ENCODE results near the gene NTRK2. TPM values are rescaled to one million over a fixed set of nuclear protein-coding genes. Genes with fewer than 3 reads are reported as not detected.

The NTRK2 gene
- total and polyA plus RNA-seq, 12 donors, result 0.43 to 5.6 (median 2.1) TPM

GRCh38 chr9:84999788-85000187, 330.3 kb downstream of the NTRK2 start:
- no peaks in the 10 kb centered on the region for H3K27me3 ChIP-seq
- TF ChIP-seq POLR2A (IDR thresholded peaks at IDR 0.05) (no peak), CTCF (IDR thresholded peaks at IDR 0.05) (no peak)
- intact Hi-C loops (cut with DNase I), result no loop called here
- H3K27ac ChIP-seq, result no peak overlapping the region
- no peak overlapping the region for H3K4me3 ChIP-seq
- H3K4me1 ChIP-seq (replicated peaks in 1 of 2), result no peaks in the 10 kb centered on the region
- no peak for DNase-seq
- WGBS, 4 donors, result 61 to 78% (median 77%) methylated on average over 7 of the region's 7 CpGs
- H3K36me3 ChIP-seq (replicated peaks in 1 of 2), result no peaks in the 10 kb centered on the region
- H3K9me3 ChIP-seq (replicated peaks in 1 of 3), result no peaks in the 10 kb centered on the region

GRCh38 chr9:85001925-85002324, 332.4 kb downstream of the NTRK2 start:
- Histone ChIP-seq H3K27me3 (no peaks in the 10 kb centered on the region), H3K4me3 (no peak overlapping the region), H3K36me3 (replicated peaks in 1 of 2) (no peaks in the 10 kb centered on the region), H3K27ac (no peak overlapping the region), H3K9me3 (replicated peaks in 1 of 3) (no peaks in the 10 kb centered on the region), H3K4me1 (replicated peaks in 1 of 2) (no peaks in the 10 kb centered on the region)
- intact Hi-C loops (cut with DNase I), result no loop called here
- no peak for DNase-seq
- no peak for TF ChIP-seq POLR2A (IDR thresholded peaks at IDR 0.05)
- TF ChIP-seq CTCF (IDR thresholded peaks at IDR 0.05), result no peak
- 71 to 91% (median 87%) methylated on average over 1 of the region's 1 CpG for WGBS, 4 donors

- Histone ChIP-seq H3K4me3 (no peak overlapping the region), H3K27me3 (no peaks in the 10 kb centered on the region), H3K36me3 (replicated peaks in 1 of 2) (no peaks in the 10 kb centered on the region), H3K9me3 (replicated peaks in 1 of 3) (no peaks in the 10 kb centered on the region), H3K4me1 (replicated peaks in 1 of 2) (no peaks in the 10 kb centered on the region), H3K27ac (no peak overlapping the region)
- no peak for DNase-seq
- no peak for TF ChIP-seq CTCF (IDR thresholded peaks at IDR 0.05)
- no peak for TF ChIP-seq POLR2A (IDR thresholded peaks at IDR 0.05)
- intact Hi-C loops (cut with DNase I), result no loop called here
- WGBS, 4 donors, result 38 to 75% (median 55%) methylated on average over 3 of the region's 3 CpGs
Measured at GRCh38 chr9:85004818-85005413, 335.4 kb downstream of the NTRK2 start.

GRCh38 chr9:85007748-85008147, 338.2 kb downstream of the NTRK2 start:
- TF ChIP-seq CTCF (IDR thresholded peaks at IDR 0.05), result no peak
- Histone ChIP-seq H3K9me3 (replicated peaks in 1 of 3) (no peaks in the 10 kb centered on the region), H3K27me3 (no peaks in the 10 kb centered on the region), H3K4me3 (no peak overlapping the region), H3K4me1 (replicated peaks in 1 of 2) (no peaks in the 10 kb centered on the region), H3K27ac (no peak overlapping the region), H3K36me3 (replicated peaks in 1 of 2) (no peaks in the 10 kb centered on the region)
- DNase-seq, result no peak
- WGBS, 4 donors, result 80 to 91% (median 86%) methylated on average over 1 of the region's 1 CpG
- intact Hi-C loops (cut with DNase I), result no loop called here
